HG03196 (cell line): ENCODE measurements around the gene ZNF729.
"Not testable (repeated sequence)": the region's sequence is repeated elsewhere in the genome, so short reads cannot be mapped to it uniquely, and the experiment has no call there.

Experiments used
- ATAC-seq: cut with Tn5 transposase; IDR thresholded peaks from one replicate; pipeline ENCODE4 v1.9.1; 2021; ENCODE audit not compliant: unreplicated experiment

Gene ZNF729

DNA sequence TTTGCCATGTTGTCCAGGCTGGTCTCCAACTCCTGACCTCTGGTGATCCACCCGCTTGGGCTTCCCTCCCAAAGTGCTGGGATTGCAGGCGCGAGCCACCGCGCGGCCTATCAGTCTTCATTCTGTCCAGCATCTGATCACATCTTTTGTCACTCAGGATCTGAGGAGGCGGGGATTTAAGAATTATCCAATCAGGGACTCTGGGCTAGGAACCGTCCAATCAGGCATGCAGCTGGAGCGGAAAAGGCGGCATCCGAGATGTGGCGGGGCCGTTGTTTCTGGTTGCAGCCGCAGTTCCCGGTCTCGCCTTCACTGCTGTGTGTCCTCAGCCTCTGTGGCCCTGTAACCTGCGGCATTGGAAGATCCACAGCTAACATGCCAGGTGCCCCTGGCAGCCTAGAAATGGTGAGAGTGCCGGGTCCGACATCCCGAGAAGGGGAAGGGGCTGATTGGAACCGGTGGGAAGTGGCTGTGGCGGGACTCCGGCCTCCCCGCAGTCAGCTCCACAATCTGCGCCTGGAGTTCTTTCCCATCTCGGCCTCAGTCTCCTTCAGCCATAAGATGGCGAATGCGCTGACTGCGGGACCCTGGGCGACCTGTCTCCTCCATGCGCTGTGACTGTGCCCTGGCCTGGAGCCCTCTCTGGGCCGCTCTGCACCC lies at the start of gene ZNF729:
Gene ZNF729 (plus strand): TSS at position 291 of the 660 bp plus-strand sequence. CDS start 85 bp downstream, at position 376.
- ATAC-seq, result no peak

DNA sequence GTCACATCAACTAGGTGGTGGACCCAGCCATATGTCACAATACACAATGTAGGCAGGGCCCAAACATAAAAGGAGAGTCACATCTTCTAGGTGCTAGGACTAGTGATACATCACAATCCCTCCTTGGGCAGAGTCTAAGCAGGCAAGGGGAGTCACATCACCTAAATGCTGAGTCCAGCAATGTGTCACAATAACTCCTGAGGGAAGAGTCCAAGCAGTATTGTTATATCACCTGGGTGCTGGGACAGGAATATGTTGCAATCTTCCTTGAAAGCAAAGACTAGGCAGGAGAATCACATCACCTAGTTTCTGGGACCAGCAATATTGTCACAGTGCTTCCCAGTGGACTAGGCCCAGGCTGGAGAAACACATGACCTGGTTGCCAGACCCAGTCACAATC lies 29.4 kb upstream of the ZNF729 start:
- no peak for ATAC-seq

DNA sequence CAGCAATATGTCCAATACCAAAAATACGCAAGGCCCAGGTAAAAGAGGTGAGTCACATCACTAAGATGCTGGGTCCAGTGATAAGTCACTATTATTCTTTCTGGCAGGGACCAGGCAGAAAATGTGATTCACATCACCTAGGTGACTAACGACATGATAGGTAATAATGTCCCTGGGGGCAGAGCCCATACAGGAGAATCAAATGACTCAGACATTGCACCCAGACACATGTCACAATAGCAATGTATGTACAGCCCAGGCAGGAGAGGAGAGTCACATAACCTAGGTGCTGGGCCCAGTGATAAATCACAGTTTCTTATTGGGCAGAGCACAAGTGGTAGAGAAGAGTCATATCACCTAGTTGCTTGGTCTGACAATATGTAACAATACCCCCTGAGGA lies 28.9 kb upstream of the ZNF729 start:
- no peak for ATAC-seq

GRCh38 chr19:22257916-22258315 lies 28.3 kb upstream of the ZNF729 start:
- no peak for ATAC-seq

GRCh38 chr19:22260499-22260898 lies 25.7 kb upstream of the ZNF729 start:
- no peak for ATAC-seq

DNA sequence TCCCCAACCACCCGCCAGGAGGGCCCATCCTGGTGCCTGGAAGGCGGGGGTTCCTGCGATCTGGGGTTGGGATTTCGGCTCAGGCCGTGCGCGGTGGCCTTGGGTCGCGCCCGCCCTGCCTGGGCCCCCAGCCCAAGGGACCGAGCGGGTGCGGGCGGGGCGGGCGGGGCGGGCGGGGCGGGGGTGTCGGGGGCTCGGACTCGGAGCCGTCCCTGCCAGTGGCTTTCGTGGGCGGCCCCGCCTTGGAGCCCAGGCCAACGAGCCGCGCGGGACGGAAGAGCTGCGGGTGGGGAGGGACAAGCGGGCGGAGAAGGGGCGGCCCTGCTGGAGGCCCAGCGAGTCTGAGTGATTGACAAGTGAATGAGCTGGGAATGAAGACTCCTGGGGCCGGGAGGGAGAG lies 24.6 kb upstream of the ZNF729 start:
- ATAC-seq, result no peak

DNA sequence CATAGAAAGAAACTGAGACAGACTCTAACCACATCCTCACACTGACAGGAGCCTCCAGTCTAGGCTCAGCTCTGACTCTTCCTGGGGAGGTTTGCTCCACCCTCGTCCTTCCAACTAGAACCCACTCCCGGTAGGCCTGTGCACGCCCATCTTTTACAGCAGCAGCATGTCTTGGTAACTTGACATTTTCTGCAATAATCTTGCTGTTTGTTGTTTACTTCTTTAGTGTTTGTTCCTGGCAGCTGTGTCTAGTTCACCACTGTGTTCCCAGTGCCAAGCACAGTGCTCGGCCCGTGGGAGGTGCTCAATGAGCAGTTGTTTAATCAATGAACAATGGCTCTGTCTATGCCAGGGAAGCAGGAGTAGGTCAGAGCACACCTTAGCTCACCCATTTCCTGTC lies 23.1 kb upstream of the ZNF729 start:
- no peak for ATAC-seq

- ATAC-seq, result not testable (repeated sequence)
These were observed 35.3 kb downstream of the ZNF729 start for GRCh38 chr19:22321554-22321953.

GRCh38 chr19:22326219-22326618 lies 40.0 kb downstream of the ZNF729 start:
- no peak for ATAC-seq

- no peak for ATAC-seq
These were observed 41.1 kb downstream of the ZNF729 start for GRCh38 chr19:22327321-22327720.

GRCh38 chr19:22331521-22331920 lies 45.3 kb downstream of the ZNF729 start:
- no peak for ATAC-seq

DNA sequence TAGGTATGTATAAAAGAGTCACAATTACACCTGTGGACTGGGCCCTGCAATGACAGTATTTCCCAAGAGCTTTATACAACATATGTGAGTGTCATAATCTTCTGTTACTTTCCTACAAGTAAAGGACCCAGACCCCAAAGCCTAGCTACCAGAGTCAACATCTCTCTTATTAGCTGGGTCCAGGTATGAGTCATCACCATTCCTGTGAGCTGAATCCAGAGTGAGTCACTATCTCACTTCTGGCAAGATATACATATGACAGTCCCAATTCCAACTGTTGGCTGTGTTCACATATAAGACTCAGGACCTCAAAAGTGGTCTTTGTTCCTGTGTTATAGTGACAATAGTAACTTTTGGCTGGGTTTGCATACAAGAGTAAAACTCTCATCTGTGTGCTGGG lies 46.7 kb downstream of the ZNF729 start:
- ATAC-seq, result no peak

- no peak for ATAC-seq
These were observed 49.5 kb downstream of the ZNF729 start for GRCh38 chr19:22335716-22336115.

- no peak for ATAC-seq
These were observed 68.4 kb downstream of the ZNF729 start for GRCh38 chr19:22354665-22355064.
